Islet precursor cell (in vitro differentiated cells): ENCODE data around the gene STAU1.
A peak's percentile ranks its signal among the peaks of the same experiment; 100 is the strongest.
"Not testable (repeated sequence)": the region's sequence is repeated elsewhere in the genome, so short reads cannot be mapped to it uniquely, and the experiment has no call there.

ENCODE experiments used
- DNase-seq: peaks from one replicate; pipeline ENCODE4 v3.0.0-alpha.2; 2018

Gene STAU1, protein sequence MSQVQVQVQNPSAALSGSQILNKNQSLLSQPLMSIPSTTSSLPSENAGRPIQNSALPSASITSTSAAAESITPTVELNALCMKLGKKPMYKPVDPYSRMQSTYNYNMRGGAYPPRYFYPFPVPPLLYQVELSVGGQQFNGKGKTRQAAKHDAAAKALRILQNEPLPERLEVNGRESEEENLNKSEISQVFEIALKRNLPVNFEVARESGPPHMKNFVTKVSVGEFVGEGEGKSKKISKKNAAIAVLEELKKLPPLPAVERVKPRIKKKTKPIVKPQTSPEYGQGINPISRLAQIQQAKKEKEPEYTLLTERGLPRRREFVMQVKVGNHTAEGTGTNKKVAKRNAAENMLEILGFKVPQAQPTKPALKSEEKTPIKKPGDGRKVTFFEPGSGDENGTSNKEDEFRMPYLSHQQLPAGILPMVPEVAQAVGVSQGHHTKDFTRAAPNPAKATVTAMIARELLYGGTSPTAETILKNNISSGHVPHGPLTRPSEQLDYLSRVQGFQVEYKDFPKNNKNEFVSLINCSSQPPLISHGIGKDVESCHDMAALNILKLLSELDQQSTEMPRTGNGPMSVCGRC

DNA sequence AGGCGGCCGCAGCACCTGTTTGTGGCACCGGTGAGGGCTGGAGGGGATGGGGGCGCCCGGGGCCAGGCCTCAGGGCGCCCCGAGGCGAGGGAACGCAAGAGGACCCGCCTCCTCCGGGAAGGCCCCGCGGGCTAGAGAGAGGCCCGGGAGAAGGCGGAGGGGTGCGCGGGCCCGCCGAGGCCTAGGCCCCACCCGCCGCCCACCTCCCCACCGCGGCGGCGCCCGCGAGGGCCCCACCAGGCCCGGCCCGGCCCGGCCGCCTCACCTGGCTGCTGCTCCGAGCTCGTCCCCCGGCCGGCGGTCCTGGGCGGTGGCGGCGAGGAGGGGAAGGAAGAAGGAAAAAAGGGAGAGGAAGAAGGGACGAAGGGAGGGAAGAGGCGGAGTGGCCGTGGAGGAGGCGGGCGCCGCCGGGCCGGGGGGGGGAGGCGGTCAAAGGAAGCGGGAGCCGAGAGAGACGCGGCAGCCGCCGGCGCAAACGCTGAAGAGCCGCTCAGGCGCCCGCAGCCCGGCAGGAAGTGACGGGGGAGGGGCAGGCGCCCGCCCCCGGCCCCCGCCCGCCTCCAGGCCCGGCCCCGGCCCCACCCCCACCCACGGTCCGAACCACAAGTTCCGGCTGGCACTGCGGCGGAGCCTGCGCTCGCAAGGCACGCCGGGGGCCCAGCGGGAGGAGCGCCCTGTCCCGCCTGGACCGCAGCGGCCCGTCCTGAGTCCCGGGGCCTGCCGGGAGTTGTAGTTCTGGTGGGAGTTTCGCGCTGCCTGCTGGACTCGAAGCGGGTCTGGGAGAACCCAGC is at the start of gene STAU1:
TSS of gene STAU1 (minus strand) at position 484 of the 791 bp plus-strand sequence. CDS start 22,133 bp downstream, outside the sequence.
- DNase-seq = peak; percentile 98

DNA sequence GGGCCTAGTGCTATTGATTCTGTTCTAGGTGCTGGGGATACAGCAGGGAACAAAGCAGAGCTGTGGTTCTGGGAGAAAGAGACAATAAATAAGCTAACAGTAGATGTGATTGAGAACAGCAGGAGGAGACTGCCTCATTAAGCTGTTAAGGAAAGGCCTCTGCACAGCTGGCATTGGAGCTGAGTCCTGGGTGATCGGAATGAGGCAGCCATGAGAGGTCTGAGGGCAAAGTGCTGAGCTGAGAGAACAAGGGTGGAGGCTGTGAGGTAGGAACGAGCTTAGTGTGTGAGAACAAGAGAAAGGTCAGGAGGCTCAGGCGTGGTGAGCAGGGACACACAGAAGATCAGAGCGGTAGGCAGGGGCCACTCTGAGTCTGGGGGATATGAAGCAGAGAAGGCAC is 49.4 kb upstream of the STAU1 start:
- no peak for DNase-seq

DNA sequence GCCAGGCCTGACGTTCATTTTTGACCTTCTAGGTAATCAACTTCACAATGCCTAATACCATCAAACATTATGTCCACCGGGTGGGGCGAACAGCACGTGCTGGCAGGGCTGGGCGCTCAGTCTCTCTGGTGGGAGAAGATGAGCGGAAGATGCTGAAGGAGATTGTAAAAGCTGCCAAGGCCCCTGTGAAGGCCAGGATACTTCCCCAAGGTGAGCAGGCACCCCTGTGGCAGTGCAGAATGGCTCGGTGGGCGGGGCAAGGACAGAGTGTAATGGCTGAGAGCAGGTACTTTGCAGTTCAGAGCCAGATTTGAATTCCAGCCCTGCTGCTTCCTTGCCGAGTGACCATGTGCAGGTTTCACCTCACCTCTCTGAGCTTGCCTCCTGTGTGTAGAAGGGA is 48.2 kb upstream of the STAU1 start:
- DNase-seq = no peak

DNA sequence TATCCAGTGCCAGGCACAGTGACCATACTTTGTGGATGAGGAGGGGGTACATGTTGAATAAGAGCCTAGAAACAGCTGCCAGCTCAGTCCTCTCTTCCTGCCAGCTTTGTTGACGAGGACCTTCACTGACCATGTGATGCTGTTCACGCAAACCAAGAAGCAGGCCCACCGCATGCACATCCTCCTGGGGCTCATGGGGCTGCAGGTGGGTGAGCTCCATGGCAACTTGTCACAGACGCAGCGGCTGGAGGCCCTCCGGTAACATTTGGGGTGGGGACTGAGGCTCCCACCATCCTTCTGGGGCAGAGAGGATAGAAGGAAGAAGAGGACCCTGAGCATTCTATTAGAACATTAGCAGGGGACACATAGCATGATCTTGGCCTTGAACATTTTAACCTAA is 46.7 kb upstream of the STAU1 start:
- no peak for DNase-seq

DNA sequence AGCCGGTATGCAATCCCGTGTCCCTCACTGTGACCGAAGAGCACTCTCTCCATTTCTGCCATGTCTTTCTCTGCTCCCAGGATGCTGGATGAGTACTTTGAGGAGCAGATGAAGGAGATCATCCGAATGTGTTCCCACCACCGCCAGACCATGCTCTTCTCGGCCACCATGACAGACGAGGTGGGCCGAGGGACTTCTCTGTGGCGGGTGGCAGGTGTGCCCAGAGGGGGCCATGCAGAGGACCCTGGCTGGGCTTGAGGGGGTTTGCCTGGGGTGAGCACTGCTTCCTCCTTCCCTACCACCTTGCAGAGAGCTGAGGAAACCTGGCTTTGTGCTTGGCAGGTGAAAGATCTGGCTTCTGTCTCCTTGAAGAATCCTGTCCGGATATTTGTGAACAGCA is 45.1 kb upstream of the STAU1 start:
- DNase-seq = no peak

DNA sequence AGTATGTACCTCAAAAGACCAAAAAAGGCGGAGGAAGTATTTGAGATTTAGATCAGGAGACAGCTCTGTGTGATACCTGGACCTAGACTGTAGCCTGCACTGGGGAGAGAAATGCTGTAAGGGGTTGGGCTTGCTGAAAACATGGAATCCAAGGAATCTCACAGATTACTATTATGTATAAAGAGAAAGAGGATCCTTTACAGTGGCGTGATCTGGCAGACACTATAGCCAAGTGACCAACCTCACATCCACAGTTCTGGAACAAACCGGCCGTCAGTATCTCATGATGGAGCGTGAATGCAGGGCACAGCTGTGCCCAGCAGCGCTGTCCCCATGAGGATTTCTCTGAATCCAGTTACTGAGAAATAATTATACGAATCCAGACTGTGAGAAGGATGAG is 43.3 kb upstream of the STAU1 start:
- no peak for DNase-seq

DNA sequence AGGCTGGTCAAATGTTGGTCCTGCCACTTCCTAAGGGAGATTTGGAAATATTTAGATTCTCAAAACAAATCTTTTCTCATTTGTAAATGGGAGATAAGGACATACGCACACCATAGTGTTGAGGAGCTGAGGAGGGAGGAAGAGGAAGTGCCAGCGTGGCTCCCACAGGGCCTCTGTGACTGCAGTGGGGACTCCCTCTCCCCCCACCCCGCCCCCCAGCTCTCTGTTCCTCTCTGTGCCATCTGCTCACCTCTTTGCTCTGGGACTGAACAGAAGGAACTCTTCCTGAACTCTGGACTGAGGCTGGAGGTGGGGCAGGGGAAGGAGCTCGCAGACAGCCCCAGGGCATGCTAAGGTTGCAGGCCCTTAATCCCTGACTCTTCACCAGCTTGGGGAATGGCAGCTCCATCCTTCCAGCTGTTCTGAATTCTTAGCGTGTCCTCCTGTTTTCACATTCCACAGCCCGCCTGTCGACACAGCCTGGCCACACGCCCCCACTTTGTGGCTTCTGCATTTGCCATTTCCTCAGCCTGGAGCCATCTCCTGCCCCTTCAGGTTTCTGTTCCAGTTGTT is 42.5 kb upstream of the STAU1 start:
- DNase-seq = peak; percentile 98

DNA sequence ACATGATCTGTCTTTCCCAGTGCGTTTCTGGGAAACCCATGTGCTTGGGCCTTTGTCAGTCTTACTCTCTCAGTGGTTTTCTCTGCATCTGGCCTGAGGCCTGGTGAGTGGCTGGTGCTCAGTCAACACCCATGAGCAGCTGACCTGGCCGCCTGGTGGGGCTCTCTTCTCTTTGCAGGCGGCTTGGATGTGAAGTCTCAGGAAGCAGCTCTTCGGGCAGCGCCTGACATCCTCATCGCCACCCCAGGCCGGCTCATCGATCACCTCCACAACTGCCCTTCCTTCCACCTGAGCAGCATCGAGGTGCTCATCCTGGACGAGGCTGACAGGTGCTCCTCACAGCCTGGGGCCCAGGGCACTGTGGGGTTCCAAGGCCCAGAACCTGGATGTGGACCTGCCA is 41.9 kb upstream of the STAU1 start:
- no peak for DNase-seq

DNA sequence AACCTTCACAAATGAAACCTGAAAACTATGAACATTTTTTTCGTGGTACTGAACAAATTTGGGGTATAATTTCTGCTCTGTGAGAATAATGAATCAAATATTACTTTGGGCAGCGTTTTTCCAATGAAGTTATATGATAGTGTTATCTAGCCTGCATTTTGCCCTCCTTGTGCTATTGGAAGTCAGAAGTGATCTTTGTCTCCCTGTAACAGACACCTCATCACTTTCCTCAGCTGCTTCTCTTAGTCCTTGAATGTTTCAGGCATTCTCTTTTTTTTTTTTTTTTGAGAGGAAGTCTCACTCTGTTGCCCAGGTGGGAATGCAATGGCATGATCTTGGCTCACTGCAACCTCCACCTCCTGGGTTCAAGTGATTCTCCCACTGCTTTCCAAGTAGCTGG is 41.2 kb upstream of the STAU1 start:
- no peak for DNase-seq

DNA sequence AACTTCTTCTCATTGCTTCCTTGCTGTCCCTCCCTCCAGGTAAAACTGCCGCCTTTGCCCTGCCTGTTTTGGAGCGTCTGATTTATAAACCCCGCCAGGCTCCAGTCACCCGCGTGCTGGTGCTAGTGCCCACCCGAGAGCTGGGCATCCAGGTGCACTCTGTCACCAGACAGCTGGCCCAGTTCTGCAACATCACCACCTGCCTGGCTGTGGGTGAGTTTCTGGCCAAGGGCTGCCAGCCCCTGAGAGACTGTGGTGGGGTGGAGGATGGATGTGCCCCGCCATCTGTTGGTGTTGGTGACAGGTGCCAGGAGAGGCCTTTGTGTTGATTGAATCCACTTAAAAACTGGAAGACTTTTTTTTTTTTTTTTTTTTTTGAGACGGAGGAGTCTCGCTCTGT is 40.5 kb upstream of the STAU1 start:
- DNase-seq = no peak

DNA sequence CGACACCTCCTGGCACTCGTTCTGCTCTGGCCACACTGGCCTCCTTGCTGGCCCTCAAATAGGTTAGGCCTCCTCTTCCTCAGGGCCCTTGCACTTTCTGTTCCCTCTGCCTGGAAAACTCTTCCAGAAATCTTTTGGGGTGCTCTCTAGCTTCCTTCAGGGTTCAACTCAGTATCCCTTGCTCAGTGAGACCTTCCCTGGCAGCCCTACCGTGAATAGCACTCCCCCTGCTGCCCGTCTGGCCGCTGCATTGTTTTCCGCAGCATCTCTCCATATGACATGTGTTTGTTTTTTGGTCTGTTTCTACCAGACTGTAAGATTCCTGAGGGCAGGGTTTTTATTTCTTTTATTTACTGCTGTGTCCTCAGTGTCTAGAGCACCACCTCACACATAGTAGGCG is 37.8 kb upstream of the STAU1 start:
- DNase-seq = no peak

DNA sequence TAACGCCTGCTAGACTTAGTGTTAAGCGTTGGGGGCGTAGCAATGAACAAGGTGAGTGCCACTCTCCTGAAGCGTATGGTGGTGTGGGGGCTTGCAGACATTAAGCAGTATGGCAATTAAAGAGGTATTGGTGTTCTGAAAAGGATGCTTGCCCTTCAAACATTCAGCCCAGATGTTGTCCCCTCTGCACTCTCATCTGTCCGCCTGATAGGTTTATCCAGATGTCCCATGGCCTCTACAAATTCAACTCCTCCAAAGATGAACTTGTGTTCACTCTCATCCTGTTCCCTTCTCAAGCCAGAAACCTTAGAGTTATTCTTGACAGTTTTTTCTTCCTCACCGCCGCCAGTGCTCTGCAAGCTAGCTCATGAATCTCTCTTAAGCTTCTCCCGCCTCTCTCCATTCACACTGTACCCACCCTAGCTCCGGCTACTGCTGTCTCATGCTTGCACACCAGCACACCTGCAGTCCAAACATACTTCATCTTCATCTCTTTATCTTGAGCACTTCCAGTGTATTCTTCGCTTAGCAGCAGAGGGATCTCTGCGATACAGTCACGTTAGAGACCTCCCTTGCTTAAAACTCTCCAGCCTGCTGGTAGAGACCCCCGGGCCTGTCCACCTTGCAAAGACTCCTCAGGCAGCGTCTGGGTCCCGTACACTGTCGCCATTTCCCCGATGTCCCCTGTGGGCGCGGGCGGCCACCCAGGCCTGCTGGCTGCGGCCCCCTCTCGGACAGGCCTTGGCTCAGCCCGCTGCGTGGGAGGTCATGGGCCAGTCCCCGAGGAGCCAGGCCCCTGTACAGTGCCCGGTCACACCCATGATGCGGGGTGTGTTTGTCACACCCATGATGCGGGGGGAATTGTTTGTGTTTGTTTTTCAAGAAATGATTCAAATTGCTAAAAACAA is 32.0 kb upstream of the STAU1 start:
- DNase-seq = no peak

DNA sequence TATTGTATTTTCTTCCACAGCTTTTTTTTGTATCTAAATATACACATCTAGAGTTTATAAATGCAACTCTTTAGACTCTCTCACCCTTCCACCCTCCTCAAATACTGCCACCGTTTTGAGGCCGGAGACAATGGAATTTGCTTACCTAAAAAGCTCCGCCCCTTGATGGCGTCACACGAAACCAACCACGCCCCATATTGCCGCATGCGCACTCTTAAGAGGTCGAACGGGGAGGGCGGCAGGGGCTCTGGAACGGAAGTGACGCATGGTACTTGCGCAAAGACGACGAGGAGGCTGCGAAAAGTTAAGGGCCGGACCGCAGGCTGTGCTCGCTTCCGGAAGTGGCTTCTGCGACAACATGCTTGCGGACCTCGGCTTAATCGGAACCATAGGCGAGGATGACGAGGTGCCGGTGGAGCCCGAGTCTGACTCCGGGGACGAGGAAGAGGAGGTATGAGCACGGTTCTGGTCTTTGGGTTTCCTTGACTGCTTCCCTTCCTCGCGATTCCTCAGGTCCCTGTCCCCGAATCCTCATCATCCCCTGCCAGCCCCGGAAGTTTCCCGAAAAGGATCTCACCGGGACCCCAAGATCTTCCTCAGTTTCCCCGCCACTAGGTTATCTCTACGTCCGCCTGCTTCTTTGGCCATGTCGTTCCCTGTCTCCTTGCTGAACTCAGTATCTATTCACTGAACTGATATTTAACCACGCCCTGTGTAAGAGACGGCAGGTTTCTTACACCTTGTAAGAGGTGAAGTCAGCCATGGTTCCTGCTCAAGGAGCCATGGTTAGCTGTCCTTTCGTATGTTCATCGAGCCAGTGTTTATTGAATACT is 31.2 kb upstream of the STAU1 start, which contains the start of gene DDX27:
TSS of gene DDX27 (plus strand) at position 326 of the 833 bp plus-strand sequence. CDS start at position 359, 33 bp downstream.
- DNase-seq = peak; percentile 98

DNA sequence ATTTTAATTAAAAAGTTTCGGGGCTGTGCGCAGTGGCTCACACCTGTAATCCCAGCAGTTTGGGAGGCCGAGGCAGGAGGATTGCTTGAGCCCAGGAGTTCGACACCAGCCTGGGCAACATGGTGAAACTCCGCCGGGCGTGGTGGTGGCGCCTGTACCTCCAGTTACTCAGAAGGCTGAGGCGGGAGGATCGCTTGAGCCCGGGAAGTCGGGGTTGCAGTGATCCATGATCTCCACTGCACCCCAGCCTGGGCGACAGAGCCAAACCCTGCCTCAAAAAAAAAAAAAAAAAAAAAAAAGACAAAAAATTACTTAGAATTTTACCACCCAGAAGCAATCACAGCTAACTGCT is 30.6 kb upstream of the STAU1 start:
- DNase-seq = not testable (repeated sequence)

DNA sequence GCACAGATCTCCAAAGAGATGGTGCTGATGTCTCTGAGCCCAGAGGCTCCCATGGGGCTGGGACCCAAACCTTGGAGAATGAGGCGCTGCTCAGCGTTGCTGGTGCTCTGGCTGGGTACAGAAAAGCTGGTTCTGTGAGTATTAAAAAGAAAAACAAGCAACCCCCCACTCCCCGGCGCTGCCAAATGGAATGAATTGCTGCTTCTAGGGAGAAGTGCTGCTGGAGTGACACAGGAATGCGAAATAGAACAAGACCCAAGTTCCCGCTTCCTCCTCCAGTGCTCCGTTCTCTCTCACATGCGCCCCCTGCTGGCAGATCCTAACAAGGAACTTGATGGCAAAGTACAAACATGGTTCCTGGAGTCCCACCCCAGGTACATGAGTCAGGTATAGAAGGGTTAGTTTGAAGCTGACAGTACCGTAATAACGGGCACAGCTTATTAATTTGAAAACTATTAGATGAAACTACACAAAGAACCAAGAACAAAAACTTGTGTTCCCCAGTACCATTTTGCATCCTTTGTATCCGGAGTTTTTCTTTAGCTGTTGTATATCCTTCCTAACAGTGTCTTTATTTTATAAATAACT is 29.0 kb upstream of the STAU1 start:
- peak; percentile 97 for DNase-seq

DNA sequence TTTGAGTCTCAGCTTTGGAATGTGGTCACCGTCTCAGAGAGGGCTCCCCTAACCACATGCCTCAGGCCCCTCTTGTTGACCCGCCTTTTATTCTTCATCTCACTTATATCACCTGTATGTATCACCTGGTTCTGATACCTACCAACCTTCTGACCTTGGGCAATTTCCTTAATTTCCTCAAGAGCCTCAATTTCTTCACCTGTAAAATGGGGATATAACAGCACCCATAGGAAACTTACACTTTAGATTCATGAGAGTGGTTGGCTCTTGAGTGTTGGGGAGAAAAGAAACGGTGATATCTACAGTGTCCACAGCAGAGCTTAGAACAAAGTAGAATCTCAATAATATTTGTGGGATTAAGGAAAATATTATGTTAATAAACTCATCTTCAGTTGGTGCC is 27.1 kb upstream of the STAU1 start:
- no peak for DNase-seq

DNA sequence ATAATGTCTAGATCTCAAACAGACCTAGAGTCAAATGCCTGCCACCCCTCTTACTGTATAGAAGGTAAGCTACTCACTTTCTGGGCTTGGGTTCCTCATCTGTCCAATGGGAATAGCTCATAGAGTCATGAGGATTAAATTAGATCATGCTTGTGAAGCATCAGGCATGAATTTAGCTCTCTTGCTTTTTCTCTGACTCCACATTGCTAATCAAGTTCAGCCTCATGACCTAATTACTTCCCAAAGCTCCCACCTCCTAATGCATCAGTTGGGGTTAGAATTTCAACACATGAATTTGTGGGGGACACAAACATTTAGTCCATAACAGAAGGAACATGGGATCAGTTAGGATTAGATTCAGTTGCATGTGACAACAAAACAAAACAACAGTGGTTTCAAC is 26.4 kb upstream of the STAU1 start:
- no peak for DNase-seq

DNA sequence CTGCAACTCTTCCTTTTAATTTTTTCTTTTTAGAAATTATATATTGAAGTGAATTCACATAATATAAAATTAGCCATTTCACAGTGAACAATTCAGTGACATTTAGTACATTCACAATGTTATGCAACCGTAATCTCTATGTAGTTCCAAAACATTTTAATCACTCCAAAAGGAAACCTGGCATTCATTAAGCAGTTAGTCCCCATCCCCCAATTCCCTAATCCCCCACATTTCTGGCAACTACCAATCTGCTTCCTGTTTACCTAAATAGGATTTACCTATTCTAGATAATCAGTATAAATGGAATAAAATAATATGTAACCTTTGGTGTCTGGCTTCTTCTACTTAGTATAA is 22.6 kb upstream of the STAU1 start:
- DNase-seq = no peak

DNA sequence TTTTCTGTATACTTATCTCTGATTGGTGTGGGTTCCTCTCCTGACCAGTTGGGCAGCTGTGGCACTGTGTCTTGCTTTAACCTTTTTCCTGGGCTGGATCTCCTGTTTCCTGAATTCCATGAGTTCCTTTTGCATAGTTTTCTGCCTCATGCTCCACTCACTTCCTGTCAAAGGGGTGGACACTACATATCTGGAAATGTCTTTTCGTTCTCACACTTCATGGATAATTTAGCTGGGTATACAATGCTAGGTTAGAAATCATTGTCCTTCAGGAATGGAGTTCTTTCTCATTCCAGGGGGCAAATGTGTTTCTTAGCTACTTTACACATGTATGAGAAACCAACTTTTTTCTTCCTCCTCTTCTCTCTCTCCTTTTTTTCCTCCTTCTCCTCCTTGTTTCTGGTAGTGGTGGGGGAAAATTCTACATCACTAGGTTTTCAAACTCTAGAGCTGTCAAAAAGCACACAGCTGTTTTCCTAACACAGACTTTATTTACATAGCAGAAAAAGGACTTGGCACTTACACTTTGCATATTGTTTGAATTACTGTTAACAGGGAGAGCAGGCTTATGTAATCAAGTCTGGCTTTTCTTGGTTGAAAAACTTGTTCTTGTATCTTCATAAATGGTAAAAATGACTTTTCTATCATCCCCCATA is 22.1 kb upstream of the STAU1 start:
- no peak for DNase-seq

DNA sequence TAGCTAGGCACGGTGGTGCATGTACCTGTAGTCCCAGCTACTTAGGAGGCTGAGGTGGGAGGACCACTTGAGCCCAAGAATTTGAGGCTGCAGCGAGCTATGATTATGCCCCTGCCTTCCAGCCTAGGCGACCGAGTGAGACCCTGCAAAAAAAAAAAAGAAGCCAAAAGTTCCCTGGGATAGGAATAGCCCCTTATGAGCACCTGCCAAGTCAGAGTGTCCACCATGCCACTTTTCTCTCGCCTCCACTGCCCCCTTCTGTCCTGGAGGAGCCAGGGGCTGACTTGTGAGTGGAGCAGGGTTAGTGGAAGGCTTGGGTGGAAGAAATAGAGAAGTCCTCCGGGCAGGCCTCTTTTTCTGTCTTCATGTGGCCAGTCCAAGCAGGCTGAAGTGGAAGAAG is 18.9 kb upstream of the STAU1 start:
- DNase-seq = no peak

DNA sequence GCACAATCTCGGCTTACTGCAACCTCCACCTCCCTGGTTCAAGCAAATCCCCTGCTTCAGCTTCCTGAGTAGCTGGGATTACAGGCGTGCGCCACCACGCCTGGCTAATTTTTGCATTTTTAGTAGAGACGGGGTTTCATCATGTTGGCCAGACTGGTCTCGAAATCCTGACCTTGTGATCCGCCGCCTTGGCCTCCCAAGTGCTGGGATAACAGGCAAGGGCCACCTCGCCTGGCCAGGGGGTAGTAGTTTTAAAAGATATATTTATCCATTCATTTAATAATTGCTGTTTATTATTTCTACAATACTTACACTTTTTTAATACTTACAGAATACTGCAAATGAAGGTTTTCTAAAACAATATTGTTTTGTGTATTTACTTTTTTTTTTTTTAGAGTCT is 15.6 kb upstream of the STAU1 start:
- DNase-seq = no peak
